Activated CD4-positive, alpha-beta T cell treated with anti-CD3 and anti-CD28 coated beads, Interleukin-2, amount 50 U/mL, for 24 hours (primary cell): ENCODE measurements around the gene PRMT1.

Experiments used
- DNase-seq, 2 donors: peaks; one replicate each; pipeline ENCODE4 v3.0.0-alpha.2; 2020; ENCODE audit warnings: low read depth in 1 of 2, low spot score in 1 of 2

Gene PRMT1

GRCh38 chr19:49651029-49651819 lies 25.8 kb upstream of the PRMT1 start:
- no peak for DNase-seq

DNA sequence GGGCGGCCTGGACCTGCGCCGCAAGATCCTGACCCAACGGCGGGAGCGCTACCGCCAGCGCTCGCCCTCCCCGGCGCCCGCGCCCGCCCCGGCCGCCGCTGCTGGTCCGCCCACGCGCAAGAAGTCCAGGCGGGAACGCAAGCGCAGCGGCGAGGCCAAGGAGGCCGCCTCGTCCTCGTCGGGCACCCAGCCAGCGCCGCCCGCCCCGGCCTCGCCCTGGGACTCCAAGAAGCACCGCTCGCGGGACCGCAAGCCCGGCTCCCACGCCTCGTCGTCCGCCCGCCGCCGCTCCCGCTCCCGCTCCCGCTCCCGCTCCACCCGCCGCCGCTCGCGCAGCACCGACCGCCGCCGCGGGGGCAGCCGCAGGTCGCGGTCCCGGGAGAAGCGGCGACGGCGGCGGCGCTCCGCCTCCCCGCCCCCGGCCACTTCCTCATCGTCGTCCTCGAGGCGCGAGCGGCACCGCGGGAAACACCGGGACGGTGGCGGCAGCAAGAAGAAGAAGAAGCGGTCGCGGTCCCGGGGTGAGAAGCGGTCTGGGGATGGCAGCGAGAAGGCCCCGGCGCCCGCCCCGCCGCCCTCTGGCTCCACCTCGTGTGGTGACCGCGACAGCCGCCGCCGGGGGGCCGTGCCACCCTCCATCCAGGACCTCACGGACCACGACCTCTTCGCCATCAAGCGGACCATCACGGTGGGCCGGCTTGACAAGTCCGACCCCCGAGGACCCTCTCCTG lies 25.1 kb upstream of the PRMT1 start:
- DNase-seq, result no peak

GRCh38 chr19:49652551-49653465 lies 24.3 kb upstream of the PRMT1 start:
- DNase-seq, result no peak

DNA sequence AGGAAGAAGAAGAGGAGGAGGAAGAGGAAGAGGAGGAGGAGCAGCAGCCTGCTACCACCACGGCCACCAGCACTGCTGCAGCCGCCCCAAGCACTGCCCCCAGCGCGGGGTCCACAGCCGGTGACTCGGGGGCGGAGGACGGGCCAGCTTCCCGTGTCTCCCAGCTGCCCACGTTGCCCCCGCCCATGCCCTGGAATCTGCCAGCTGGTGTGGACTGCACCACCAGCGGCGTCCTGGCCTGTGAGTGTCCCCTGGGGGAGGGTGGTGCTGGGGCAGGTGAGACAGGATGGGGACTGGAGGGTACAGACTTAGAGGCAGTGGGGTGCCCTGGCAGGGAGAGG lies 23.6 kb upstream of the PRMT1 start:
- no peak for DNase-seq

DNA sequence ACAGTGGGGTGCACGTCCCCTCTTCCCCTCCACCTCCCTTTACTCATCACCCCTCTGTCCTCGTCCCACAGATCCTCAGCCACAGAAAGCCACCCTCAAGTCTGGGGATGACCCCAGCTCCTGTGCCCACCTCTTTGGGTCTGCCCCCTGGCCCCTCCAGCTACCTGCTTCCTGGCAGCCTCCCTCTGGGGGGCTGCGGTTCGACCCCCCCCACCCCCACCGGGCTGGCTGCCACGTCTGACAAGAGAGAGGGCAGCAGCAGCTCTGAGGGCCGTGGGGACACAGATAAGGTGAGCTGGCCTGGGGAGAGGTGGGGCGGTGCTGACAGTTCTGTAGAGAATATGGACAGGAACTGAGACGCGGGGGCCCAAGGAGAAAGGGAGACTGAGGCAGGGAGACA lies 22.5 kb upstream of the PRMT1 start:
- no peak for DNase-seq

DNA sequence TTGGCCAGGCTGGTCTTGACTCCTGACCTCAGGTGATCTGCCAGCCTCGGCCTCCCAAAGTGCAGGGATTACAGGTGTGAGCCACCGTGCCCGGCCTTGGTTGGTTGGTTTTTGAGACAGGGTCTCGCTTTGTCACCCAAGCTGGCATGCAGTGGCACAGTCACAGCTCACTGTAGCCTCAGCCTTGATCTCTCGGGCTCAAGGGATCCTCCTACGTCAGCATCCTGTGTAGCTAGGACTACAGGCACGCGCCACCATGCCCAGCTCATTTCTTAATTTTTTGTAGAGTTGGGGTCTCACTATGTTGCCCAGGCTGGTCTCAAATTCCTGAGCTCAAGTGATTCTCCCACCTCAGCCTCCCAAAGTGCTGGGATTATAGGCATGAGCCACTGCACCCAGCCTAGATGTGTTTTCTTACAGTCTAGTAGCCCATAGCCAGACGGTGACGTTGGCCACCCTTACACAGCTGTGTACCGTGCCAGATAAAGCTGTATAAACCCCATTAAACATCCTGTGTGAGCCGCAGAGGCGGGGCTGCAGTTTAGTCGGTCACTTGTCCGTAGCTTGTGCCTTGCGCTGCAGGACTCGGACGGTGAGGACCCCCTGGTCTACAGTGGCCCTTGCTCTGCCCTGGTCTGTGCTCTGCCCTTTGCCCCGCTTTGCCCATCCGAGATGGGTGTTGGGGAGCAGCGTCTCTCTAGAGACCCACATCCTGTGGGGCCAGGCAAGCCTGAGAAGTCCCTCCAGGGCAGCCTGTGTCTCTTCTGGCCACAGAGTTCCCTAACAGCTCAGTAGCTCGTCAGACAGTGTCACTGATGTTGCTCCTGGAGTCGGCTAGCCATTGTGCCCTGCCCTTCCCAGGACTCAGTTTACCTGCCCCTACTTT lies 21.3 kb upstream of the PRMT1 start:
- no peak for DNase-seq

DNA sequence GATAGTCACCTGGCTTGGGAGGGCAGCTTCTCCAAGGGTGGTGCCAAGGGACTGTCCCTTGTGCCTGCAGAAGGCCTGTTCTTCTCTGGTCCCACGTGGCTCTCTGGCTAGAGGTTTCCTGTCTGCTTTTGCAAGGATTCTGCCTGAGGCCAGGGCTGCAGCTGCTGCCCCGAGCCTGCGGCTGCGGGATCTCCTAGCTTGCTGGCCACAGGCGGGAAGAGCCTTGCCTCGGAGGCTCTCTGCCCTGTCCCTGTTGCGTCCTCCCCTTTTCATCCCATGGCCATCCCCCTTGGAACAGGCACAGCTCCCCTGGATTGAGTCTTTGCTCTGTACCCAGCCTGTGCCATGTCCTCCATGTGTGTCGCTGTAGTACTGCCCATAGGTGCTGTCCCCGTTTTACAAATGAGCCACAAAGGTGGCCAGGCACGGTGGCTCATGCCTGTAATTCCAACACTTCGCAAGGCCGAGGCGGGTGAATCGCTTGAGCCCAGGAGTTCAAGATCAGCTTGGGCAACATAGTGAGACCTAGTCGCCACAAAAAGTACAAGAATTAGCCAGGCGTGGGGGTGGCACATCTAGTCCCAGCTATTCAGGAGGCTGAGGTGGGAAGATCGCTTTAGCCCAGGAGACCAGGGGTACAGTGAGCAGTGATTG lies 20.5 kb upstream of the PRMT1 start:
- no peak for DNase-seq

DNA sequence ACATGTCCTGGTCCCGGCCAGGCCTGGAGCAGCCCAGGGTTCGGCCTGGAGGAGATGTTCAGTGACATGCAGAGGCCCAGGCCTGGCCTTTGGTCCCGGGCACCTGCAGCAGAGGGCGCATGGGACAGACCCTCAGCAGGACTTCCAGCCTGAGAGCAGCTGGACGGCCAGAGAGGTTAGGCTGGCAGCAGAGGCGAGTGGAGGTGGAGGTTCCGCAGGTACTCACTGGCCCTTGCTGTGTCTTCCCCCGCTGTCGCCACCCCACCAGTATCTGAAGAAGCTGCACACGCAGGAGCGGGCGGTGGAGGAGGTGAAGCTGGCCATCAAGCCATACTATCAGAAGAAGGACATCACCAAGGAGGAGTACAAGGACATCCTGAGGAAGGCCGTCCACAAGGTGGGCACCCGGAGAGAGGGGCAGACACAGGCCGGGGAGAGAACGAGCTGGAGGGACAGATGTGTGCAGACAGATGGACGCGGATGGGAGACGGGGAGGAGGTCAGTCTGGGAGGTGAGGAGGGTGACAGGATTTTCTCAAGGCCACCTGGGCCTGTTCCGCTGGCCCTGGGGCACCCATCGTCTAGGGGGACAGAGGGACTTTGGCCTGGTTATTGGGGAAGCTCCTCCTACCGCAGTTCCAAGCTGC lies 19.5 kb upstream of the PRMT1 start:
- DNase-seq, result no peak

DNA sequence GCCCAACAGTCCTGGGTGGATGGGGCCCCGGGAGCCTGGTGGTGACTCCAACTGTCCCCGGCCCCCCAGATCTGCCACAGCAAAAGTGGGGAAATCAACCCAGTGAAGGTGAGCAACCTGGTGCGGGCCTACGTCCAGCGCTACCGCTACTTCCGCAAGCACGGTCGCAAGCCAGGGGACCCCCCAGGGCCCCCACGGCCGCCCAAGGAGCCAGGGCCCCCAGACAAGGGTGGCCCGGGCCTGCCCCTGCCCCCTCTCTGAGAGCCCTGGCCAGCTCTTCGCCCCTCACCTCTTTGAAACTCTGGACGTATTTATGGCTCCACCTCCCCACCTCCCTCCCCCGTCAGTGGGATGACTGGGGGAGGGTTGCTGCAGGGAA lies 18.9 kb upstream of the PRMT1 start:
- DNase-seq, result no peak

GRCh38 chr19:49658566-49659442 lies 18.3 kb upstream of the PRMT1 start:
- DNase-seq, result no peak

- no peak for DNase-seq
Observed at GRCh38 chr19:49660338-49660961, 16.6 kb upstream of the PRMT1 start.

DNA sequence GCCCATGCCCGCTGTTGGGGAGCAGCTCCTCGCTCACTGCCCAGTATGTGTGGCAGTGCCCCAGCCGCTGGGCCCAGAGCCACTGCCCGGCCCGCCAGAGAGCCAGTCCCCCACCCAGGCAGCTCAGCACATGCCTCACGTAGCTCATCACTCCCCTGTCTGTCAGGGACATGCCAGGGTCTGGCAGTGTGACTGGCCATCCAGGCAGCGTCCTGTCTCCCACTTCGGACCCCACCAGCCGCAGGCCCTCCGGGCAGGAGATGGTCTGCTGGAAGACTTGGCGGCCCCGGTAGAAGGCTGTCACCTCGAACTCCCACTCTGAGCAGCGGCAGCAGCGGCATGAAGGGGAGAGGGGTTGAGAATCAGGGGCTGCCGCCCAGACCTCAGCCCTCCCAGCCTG lies 15.1 kb upstream of the PRMT1 start:
- DNase-seq, result no peak

GRCh38 chr19:49663224-49663623 lies 13.8 kb upstream of the PRMT1 start:
- DNase-seq, result no peak

DNA sequence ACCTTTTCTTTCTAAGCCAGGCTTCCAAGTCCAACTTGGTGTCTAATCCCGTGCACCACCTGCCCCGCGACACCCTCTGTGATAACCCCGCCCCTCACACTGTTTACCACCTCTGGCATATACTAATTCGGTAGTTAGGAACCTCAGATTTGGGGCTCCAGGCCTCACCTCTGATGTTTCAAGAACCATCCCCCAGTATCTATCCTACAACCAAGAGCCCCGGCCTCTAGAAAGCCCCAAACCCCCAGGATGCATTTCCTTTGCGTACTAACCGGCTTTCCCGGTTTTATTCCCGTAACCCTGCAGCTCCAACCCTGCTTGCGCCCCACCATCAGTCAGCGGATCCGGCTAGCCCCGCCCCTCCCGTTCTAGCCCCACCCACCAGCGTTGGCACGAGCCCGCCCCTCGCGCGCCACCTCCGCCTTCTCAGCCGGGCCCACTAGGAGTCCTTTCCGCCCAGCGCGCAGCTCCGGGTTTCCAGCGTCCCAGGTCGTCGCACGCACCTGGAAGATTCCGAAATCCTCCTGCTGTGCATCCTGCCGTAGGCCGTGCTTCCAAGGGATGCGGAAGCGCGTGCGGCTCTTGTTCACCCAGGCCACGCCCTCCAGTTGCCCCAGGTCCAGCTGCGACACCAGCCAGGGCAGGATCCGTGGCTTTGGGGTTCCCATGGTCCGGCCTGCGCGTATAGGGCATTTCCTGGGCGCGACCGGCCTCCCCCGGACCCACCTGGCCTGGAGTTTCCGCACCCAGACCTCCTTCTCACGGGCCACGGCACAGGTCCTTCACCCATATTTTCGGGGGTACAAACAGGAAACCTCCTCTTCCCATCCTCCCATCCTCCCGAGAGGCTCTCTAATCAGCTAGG lies 12.7 kb upstream of the PRMT1 start:
- DNase-seq, result peak; percentile 84 to 86

- DNase-seq, result no peak
Observed at GRCh38 chr19:49665036-49665350, 12.1 kb upstream of the PRMT1 start.

- DNase-seq, result peak; percentile 98 to 99
Observed at GRCh38 chr19:49665351-49666119, 11.5 kb upstream of the PRMT1 start, which contains the start of the genes BCL2L12 and IRF3. Gene BCL2L12 (plus strand): TSS chr19:49665933. CDS start chr19:49666693, 760 bp downstream. Gene IRF3 (minus strand): TSS chr19:49665857. CDS start chr19:49664838, 1,019 bp downstream.

DNA sequence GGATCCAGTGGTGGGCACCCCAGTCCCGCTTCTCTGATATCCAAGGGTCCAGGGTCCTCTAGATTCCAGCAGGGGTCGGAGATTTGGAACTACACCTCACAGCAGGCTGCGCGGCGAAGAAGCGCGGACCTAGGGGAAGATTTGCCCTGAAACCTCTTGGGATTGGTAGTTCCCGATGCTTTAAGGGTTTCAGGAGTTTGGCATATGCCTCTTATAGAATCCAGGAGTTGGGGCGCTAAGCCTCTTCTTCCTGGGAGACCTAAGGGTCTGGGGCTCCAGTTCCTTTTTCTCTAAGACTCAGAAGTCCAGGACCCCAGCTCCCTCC lies 11.0 kb upstream of the PRMT1 start:
- DNase-seq, result no peak
